Activated CD8-positive, alpha-beta memory T cell treated with anti-CD3 and anti-CD28 coated beads for 24 hours (primary cell): ENCODE results near the gene SCAMP1.
"Not testable (repeated sequence)": the region's sequence is repeated elsewhere in the genome, so short reads cannot be mapped to it uniquely, and the experiment has no call there.

ENCODE experiments used
- DNase-seq: peaks from one replicate; pipeline ENCODE4 v3.0.0-alpha.2; 2020

Gene SCAMP1

DNA sequence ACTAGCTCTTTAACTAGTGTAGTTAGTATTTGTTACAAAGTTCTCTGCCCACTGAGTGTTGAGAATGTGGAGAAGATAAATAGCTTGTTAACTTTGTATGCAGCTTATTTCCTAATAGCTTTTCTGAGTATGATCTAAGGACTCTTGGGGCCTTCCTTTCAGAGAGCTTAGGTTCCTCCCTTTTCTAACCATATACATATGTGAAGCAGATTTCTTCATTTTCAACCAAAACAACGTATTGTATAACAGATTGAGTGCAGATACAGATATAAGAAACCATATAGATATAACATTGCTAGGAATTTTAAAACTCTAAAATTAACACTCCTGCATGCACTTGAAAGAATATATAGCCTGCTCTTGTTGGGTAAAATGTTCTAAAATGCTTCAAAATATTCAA, 70.4 kb downstream of the SCAMP1 start:
- no peak for DNase-seq

DNA sequence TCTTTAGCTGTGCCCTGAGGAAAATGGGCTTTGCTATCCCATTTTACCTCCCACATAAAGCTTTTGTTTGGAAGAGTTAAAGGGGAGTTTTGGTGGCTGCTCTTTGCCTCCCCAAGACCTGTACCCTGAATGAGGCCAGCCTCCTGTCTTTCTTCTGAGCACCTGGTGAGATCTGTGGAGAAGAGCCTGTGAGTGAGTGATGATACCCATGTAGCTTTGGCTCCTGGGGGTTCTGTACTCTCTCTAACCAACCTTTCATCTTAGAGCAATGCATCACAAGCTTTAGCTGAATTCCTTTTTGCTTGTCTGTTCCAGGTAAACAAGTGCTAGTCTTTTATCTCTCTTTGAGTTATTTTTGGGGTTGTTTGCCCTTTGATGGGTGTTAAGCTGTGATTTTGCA, 73.6 kb downstream of the SCAMP1 start:
- no peak for DNase-seq

DNA sequence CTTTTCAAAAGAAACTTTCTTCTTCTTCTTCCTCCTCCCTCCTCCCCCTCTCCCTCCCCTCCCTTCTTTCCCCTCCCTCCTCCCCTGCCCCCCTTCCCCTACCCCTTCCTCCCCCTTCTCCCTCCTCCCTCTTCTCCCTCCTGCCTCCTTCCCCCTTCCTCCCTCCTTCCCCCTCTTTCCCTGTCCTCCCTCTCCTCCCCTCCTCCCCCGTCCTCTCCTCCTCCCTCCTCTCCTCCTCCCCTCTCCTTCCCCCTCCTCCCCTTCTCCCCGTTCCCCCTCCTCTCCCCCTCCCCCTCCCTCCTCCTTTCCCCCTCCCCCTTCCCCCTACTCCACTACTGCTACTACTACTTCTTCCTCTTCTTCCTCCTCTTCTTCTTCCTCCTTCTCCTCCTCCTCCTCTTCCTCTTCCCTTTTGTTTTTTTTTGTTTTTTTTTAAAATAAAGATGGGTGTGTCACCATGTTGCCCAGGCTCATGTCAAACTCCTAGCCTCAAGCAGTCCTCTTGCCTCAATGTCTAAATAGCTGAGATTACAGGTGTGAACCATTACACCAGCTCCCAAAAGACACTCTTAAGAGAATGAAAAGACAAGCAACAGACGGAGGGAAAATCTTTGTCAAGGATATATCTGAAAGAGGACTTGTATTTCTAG, 87.5 kb downstream of the SCAMP1 start:
- DNase-seq, result no peak

- no peak for DNase-seq
Measured at GRCh38 chr5:78449103-78449502, 88.7 kb downstream of the SCAMP1 start.

DNA sequence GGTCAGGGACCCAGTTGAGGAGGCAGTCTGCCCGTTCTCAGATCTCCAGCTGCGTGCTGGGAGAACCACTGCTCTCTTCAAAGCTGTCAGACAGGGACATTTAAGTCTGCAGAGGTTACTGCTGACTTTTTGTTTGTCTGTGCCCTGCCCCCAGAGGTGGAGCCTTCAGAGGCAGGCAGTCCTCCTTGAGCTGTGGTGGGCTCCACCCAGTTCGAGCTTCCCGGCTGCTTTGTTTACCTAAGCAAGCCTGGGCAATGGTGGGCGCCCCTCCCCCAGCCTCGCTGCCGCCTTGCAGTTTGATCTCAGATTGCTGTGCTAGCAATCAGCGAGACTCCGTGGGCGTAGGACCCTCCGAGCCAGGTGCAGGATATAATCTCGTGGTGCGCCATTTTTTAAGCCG, 97.1 kb downstream of the SCAMP1 start:
- DNase-seq, result not testable (repeated sequence)

DNA sequence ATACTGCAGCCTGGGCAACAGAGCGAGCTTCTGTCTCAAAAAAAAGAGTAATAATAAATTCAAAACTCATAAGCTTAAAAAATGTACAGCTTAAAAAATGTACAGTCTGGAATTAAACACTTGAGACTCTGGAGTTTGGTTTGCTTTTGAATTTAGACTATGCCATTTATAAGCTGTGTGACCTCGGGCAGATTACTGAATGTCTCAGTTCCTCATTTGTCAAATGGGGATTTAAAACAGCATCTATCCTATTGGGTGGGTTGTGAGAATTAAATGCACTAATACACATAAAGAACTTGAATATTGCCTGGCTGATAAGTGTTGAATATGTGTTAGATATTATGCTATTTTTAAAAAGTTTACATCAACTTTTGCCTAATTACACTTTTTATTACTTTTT, 98.4 kb downstream of the SCAMP1 start:
- no peak for DNase-seq

DNA sequence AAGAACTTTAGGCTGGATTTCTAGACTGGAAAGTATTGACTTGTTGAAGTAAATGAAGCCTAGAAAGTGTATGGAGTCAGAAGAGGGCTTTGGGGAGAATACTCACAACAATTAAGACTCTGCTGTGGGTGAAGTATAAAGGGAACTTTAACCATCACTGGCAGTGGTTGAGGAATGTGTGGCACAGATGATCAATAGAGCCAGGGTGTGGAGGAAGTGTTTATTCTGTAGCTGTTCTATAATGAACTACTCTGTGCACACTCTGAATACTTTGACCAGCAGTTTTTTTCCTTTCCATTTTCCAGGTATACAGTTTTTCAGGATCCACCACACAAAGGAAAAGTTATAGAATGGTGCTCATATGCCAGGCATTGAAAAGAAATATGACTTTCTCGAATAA, 106.7 kb downstream of the SCAMP1 start:
- no peak for DNase-seq

- no peak for DNase-seq
Measured at GRCh38 chr5:78467752-78468357, 107.4 kb downstream of the SCAMP1 start.

DNA sequence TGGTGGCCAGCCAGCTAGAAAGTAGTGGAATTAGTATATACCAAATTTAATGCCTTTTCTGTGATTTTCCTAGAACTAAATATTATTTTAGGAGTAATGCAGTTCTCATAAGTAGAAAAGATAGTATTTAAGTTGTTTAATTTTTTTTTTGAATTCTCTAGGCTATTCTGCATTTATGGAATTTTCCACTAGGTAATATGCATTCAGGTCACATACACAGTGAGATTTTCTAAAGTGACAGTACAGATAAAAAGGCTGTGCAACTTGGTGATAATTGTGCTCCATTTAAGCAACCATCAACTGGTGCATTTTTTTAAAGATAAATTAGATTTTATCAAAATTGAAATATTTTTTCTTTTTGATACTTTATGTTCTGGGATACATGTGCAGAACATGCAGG, 111.5 kb downstream of the SCAMP1 start:
- no peak for DNase-seq

- no peak for DNase-seq
Measured at GRCh38 chr5:78472469-78473106, 112.2 kb downstream of the SCAMP1 start.

GRCh38 chr5:78473751-78474150, 113.3 kb downstream of the SCAMP1 start:
- no peak for DNase-seq

- DNase-seq, result no peak
Measured at GRCh38 chr5:78475370-78475769, 115.0 kb downstream of the SCAMP1 start.

GRCh38 chr5:78476795-78477194, 116.4 kb downstream of the SCAMP1 start:
- DNase-seq, result no peak

- DNase-seq, result no peak
Measured at GRCh38 chr5:78482948-78483347, 122.5 kb downstream of the SCAMP1 start.

- DNase-seq, result no peak
Measured at GRCh38 chr5:78483809-78484521, 123.5 kb downstream of the SCAMP1 start.

GRCh38 chr5:78486218-78486617, 125.8 kb downstream of the SCAMP1 start:
- no peak for DNase-seq

DNA sequence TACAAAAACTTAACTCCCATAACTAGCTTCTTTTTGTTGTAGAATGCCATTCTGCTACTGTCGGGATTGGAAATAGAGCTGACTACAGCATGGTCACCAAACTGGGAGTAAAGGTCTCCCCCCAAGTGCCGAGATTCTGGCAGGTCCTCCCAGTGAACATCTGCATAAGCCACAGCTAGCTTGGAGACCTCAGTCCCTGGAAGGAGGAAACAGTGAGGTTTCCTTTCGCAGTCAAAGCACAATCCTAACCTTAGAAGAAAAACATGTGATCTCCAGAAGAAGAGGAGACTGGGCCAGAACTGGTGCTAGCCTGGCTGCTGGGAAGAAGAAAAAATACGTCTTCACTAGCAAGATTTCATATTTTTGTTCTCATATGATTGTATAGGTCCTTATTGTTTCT, 127.4 kb downstream of the SCAMP1 start:
- DNase-seq, result no peak

GRCh38 chr5:78490709-78491485, 130.5 kb downstream of the SCAMP1 start:
- DNase-seq, result no peak

GRCh38 chr5:78492224-78492623, 131.8 kb downstream of the SCAMP1 start:
- DNase-seq, result no peak

GRCh38 chr5:78492650-78493049, 132.2 kb downstream of the SCAMP1 start:
- no peak for DNase-seq

GRCh38 chr5:78495800-78496199, 135.4 kb downstream of the SCAMP1 start:
- DNase-seq, result no peak

GRCh38 chr5:78496373-78496772, 136.0 kb downstream of the SCAMP1 start:
- DNase-seq, result no peak
